Measurements from ENCODE around the gene ZNF749. TPM values are rescaled to one million over a fixed set of nuclear protein-coding genes. Genes with fewer than 3 reads are reported as not detected.

Gene ZNF749
- total RNA-seq: 49.8 TPM

GRCh38 chr19:57435062-57435978 is at the start of gene ZNF749:
ZNF749 (plus strand) TSS chr19:57435325; CDS start chr19:57435579, 254 bp downstream.

GRCh38 chr19:57389730-57390598 is 45.2 kb upstream of the ZNF749 start, which contains the start of gene ZNF548:
ZNF548 (plus strand) TSS chr19:57389854; CDS start chr19:57390100, 246 bp downstream.

GRCh38 chr19:57410877-57411671 is 24.1 kb upstream of the ZNF749 start, which contains the start of gene ZNF17:
ZNF17 (plus strand) TSS chr19:57411161; CDS start chr19:57413616, 2,455 bp downstream.

GRCh38 chr19:57477191-57478008 is 42.3 kb downstream of the ZNF749 start, which contains the start of gene ZNF772:
ZNF772 (minus strand) TSS chr19:57477566; CDS start chr19:57477309, 257 bp downstream.

GRCh38 chr19:57487477-57488298 is 52.6 kb downstream of the ZNF749 start, which contains the start of gene ZNF419:
ZNF419 (plus strand) TSS chr19:57487750; CDS start chr19:57487951, 201 bp downstream.

Small RNA genes within 50 kb of the gene (small RNA-seq; reads per million reads assigned to genes)
- not detected for gene VN1R107P (ENCODE audit: low replicate concordance)

Other genes starting within 250 kb of the ZNF749 start
- gene ZNF264, start 243.8 kb upstream of the ZNF749 start, total RNA-seq: 48.2 TPM
- not detected for gene AURKC, start 204.3 kb upstream of the ZNF749 start, total RNA-seq
- gene ZNF805, start 194.7 kb upstream of the ZNF749 start, total RNA-seq: 44.4 TPM
- 290 TPM for gene ZNF460, start 154.8 kb upstream of the ZNF749 start, total RNA-seq
- 43.2 TPM for gene ZNF543, start 114.9 kb upstream of the ZNF749 start, total RNA-seq
- gene ZNF304, start 84.1 kb upstream of the ZNF749 start, total RNA-seq: 22.8 TPM
- 24.1 TPM for gene TRAPPC2B, start 71.8 kb upstream of the ZNF749 start, total RNA-seq
- gene ZNF547, start 71.8 kb upstream of the ZNF749 start, total RNA-seq: 16.0 TPM
- gene ZNF548, start 45.5 kb upstream of the ZNF749 start, total RNA-seq: 68.2 TPM
- 57.9 TPM for gene ZNF17, start 24.2 kb upstream of the ZNF749 start, total RNA-seq
- 11.0 TPM for gene VN1R1, start 21.8 kb downstream of the ZNF749 start, total RNA-seq
- 77.3 TPM for gene ZNF772, start 42.2 kb downstream of the ZNF749 start, total RNA-seq
- gene ZNF419, start 52.4 kb downstream of the ZNF749 start, total RNA-seq: 29.7 TPM
- 35.4 TPM for gene ZNF773, start 64.6 kb downstream of the ZNF749 start, total RNA-seq
- gene ZNF549, start 92.0 kb downstream of the ZNF749 start, total RNA-seq: 41.9 TPM
- gene ZNF550, start 124.5 kb downstream of the ZNF749 start, total RNA-seq: 21.3 TPM
- 15.0 TPM for gene ZNF416, start 143.6 kb downstream of the ZNF749 start, total RNA-seq
- gene ZIK1, start 148.8 kb downstream of the ZNF749 start, total RNA-seq: 30.4 TPM
- 5.6 TPM for gene ZNF530, start 164.6 kb downstream of the ZNF749 start, total RNA-seq
- gene ZNF134, start 178.9 kb downstream of the ZNF749 start, total RNA-seq: 50.1 TPM
- gene ZNF211, start 197.8 kb downstream of the ZNF749 start, total RNA-seq: 51.3 TPM
- gene ZSCAN4, start 233.6 kb downstream of the ZNF749 start, total RNA-seq: not detected
- 26.3 TPM for gene ZNF551, start 246.7 kb downstream of the ZNF749 start, total RNA-seq